Measurements from ENCODE around the gene PLCH2. TPM values are rescaled to one million over a fixed set of nuclear protein-coding genes. Genes with fewer than 3 reads are reported as not detected.

PLCH2 gene
- total and polyA plus RNA-seq, 2 donors (not counting 3 experiments of a cell fraction or from before 2014, with no cell fraction given), result 0.19 to 0.31 TPM

DNA sequence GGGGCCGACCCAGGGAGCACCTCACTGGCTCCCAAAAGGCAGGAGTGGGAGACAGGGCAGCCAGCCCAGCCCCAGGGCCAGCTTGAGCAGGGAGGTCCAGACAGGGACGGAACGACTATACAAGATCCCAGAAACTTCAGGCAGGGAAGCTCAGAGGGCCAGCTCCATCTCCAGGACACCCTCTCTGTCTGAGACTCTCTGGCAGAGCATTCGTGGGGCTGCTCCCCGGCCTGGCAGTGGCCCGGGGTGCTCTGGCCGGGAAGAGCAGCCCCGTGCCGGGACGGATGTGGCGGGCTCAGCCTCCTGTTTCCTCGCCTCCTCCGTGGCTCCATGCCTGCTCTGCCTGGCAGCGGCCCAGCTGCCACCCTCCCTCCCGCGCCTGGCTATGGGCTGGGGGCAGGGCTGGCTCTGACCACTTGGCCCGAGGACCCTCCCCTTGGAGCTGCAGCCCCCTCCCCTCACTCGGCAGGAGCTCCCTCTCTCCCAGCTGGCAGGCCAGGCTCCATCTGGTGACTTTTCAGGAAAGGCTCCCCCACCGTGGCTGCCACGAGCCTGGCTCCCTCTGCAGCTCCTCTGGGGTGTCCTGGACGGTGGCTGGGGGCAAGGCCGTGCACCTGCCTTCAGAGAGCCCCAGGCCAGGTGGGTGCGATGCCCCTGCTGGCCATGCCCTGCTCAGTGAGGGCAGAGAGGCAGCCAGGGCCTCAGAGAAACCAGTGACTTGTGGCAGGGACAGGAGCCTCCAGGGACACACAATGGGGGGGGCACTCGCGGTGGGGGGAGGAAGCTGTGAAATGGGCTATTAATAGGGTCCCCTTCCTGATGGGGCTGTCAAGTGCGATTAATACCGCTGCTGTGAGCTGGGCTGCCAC is 5.6 kb upstream of the PLCH2 start:
- no peak overlapping the region for H3K4me3 ChIP-seq (replicated peaks in 1 of 3; ENCODE audit: insufficient read depth in 1 of 3, low read depth in 1 of 3, low read length in 3 of 3)
- H2AFZ ChIP-seq (ENCODE audit: low read depth, low read length), result no peak overlapping the region
- no peak overlapping the region for H3K9ac ChIP-seq (replicated peaks; ENCODE audit: extremely low read depth, insufficient read depth, low read length)
- FAIRE-seq (no peak), DNase-seq (ENCODE audit: low read depth, low spot score) (no peak)
- no peaks in the 10 kb centered on the region for H4K20me1 ChIP-seq (replicated peaks; ENCODE audit: control insufficient read depth, extremely low read depth, insufficient read depth, low read length)
- no peaks in the 10 kb centered on the region for H3K36me3 ChIP-seq (ENCODE audit: control insufficient read depth in 2 of 2, extremely low read depth in 1 of 2, insufficient read depth in 2 of 2, low read length in 2 of 2)
- TF ChIP-seq, protein P1, sequence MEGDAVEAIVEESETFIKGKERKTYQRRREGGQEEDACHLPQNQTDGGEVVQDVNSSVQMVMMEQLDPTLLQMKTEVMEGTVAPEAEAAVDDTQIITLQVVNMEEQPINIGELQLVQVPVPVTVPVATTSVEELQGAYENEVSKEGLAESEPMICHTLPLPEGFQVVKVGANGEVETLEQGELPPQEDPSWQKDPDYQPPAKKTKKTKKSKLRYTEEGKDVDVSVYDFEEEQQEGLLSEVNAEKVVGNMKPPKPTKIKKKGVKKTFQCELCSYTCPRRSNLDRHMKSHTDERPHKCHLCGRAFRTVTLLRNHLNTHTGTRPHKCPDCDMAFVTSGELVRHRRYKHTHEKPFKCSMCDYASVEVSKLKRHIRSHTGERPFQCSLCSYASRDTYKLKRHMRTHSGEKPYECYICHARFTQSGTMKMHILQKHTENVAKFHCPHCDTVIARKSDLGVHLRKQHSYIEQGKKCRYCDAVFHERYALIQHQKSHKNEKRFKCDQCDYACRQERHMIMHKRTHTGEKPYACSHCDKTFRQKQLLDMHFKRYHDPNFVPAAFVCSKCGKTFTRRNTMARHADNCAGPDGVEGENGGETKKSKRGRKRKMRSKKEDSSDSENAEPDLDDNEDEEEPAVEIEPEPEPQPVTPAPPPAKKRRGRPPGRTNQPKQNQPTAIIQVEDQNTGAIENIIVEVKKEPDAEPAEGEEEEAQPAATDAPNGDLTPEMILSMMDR (IDR thresholded peaks at IDR 0.05; ENCODE audit: extremely low read depth in 1 of 2, insufficient read depth in 1 of 2, low read depth in 1 of 2, low read length in 2 of 2), result no peak
- TF ChIP-seq MYC (IDR thresholded peaks at IDR 0.05; ENCODE audit: low read depth, low read length) (no peak), JUN (IDR thresholded peaks at IDR 0.05; ENCODE audit: borderline replicate concordance, insufficient read depth, insufficient read length, low read depth) (no peak), POLR2A (IDR thresholded peaks at IDR 0.05; ENCODE audit: low read depth, low read length) (no peak), POLR2AphosphoS5 (IDR thresholded peaks at IDR 0.05; ENCODE audit: insufficient read depth, low read depth, low read length) (no peak), FOS (IDR thresholded peaks at IDR 0.05; ENCODE audit: borderline replicate concordance, insufficient read depth, low read length) (no peak), GATA2 (IDR thresholded peaks at IDR 0.05; ENCODE audit: insufficient read depth, insufficient read length, low read depth, low read length) (no peak), EZH2 (IDR thresholded peaks at IDR 0.05; ENCODE audit: borderline replicate concordance, low read depth, low read length, severe bottlenecking) (no peak)
- TF ChIP-seq, protein P2, sequence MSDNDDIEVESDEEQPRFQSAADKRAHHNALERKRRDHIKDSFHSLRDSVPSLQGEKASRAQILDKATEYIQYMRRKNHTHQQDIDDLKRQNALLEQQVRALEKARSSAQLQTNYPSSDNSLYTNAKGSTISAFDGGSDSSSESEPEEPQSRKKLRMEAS (IDR thresholded peaks at IDR 0.05; ENCODE audit: insufficient read depth, insufficient read length), result no peak
- H3K9me3 ChIP-seq (replicated peaks; ENCODE audit: control insufficient read depth, insufficient read depth, low read length), result no peaks in the 10 kb centered on the region
- H3K27me3 ChIP-seq (ENCODE audit: control insufficient read depth in 2 of 2, insufficient read depth in 2 of 2, low read length in 2 of 2), result no peaks in the 10 kb centered on the region
- no peaks in the 10 kb centered on the region for H3K9me1 ChIP-seq (replicated peaks; ENCODE audit: control insufficient read depth, extremely low read depth, insufficient read depth, low read length)
- H3K27ac ChIP-seq (ENCODE audit: insufficient read depth, low read depth, low read length), result no peak overlapping the region
- H3K79me2 ChIP-seq (ENCODE audit: control insufficient read depth, insufficient read depth, low read length), result no peaks in the 10 kb centered on the region
- dilution Hi-C loops (cut with MboI; ENCODE audit: extremely low pct_ligation_motif_present, low sequenced_read_pairs), result no loop called here
- no peaks in the 10 kb centered on the region for H3K4me1 ChIP-seq (ENCODE audit: control insufficient read depth, extremely low read depth, insufficient read depth, low read length)
- ChIA-PET CTCF (no interaction called here), POLR2A (no interaction called here)
- H3K4me2 ChIP-seq (ENCODE audit: insufficient read depth, low read length), result no peak overlapping the region
- no TSS peak for BruUV-seq (replicated peaks)
- intact Hi-C loops (cut with micrococcal nuclease), result no loop called here

Measured in endothelial cell of umbilical vein (primary cell).